Measurements from ENCODE around the gene SIGLEC12.
"Not testable (repeated sequence)": the region's sequence is repeated elsewhere in the genome, so short reads cannot be mapped to it uniquely, and the experiment has no call there.

DNA sequence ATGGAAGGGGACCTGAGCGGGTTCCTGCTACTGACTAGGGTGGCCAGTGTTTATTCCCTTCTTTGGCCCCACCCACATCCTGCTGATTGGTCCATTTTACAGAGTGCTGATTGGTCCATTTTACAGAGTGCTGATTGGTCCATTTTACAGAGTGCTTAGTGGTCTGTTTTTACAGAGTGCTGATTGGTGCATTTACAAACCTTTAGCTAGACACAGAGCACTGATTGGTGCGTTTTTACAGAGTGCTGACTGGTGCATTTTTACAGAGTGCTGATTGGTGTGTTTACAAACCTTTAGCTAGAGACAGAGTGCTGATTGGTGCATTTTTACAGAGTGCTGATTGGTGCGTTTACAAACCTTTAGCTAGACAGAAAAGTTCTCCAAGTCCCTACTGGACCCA, 54.1 kb downstream of the SIGLEC12 start:
- TF ChIP-seq, protein P1, sequence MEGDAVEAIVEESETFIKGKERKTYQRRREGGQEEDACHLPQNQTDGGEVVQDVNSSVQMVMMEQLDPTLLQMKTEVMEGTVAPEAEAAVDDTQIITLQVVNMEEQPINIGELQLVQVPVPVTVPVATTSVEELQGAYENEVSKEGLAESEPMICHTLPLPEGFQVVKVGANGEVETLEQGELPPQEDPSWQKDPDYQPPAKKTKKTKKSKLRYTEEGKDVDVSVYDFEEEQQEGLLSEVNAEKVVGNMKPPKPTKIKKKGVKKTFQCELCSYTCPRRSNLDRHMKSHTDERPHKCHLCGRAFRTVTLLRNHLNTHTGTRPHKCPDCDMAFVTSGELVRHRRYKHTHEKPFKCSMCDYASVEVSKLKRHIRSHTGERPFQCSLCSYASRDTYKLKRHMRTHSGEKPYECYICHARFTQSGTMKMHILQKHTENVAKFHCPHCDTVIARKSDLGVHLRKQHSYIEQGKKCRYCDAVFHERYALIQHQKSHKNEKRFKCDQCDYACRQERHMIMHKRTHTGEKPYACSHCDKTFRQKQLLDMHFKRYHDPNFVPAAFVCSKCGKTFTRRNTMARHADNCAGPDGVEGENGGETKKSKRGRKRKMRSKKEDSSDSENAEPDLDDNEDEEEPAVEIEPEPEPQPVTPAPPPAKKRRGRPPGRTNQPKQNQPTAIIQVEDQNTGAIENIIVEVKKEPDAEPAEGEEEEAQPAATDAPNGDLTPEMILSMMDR (IDR thresholded peaks at IDR 0.05) = not testable (repeated sequence)
- not testable (repeated sequence) for TF ChIP-seq POLR2AphosphoS5, POLR2A (IDR thresholded peaks at IDR 0.05)

All from prostate gland (tissue), 2 donors.